Activated CD4-positive, alpha-beta T cell treated with anti-CD3 and anti-CD28 coated beads, Interleukin-2, amount 50 U/mL, for 4 hours (primary cell): ENCODE measurements around the gene KLK13.

ENCODE experiments used
- DNase-seq, 2 experiments: peaks; one replicate each; pipeline ENCODE4 v3.0.0-alpha.2; 2020

The KLK13 gene, protein sequence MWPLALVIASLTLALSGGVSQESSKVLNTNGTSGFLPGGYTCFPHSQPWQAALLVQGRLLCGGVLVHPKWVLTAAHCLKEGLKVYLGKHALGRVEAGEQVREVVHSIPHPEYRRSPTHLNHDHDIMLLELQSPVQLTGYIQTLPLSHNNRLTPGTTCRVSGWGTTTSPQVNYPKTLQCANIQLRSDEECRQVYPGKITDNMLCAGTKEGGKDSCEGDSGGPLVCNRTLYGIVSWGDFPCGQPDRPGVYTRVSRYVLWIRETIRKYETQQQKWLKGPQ

GRCh38 chr19:51064534-51065220 is at the start of gene KLK13:
Gene KLK13, minus strand, starts transcription at chr19:51065092. Its CDS starts 25 bp downstream, at chr19:51065067.
- no peak for DNase-seq

DNA sequence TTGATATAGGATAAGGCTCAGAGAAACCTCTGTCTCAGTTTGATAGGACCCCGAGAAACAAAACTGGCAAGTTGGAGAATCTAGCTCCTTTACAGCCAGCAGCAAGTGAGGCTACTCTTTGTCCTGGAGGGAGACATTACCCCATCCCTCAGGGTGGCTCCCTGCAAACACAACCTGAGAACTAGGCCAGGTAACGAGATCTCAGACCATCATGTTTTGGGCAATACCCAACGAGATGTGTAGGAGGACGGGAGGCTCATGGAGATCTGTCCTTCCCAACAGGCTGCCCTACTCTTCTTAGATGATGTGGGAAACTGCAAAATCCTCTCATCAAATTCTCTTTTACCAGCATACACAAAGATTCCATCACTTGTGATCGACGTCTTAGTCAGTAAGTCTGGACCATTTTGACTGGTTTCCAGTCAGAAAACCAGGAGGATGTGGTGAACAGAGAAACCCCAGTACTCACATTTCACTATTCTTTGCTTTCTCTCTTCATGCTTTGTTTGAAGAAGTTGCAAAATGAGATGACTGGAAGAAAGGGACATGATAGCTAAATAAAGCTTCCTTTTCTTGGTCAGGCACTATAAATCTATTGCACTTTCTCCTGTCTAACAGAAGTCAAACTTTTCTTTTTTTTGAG is 49.3 kb upstream of the KLK13 start:
- no peak for DNase-seq

GRCh38 chr19:51111606-51112005 is 46.7 kb upstream of the KLK13 start:
- no peak for DNase-seq

DNA sequence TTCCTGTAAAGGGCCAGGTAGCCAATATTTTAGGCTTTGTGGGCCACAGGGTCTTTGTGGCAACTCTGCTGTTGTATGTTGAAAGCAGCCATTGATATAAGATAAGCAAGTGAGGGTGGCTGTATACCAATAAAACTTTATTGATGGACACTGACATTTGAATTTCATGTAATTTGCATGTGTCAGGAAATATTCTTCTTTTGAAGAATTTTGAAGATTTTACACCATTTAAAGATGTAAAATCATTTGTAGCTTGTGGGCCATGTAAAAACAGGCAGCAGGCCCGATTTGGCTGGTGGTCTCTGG is 45.7 kb upstream of the KLK13 start:
- DNase-seq, result no peak

- DNase-seq, result no peak
These were observed 43.9 kb upstream of the KLK13 start for GRCh38 chr19:51108805-51109146.

GRCh38 chr19:51108066-51108804 is 43.3 kb upstream of the KLK13 start, which contains the start of gene CTU1:
Gene CTU1, minus strand, starts transcription at chr19:51108409. Its CDS starts 3,840 bp downstream, at chr19:51104569.
- peak; percentile 98 for DNase-seq

GRCh38 chr19:51107406-51108065 is 42.6 kb upstream of the KLK13 start:
- peak in 1 of 2 experiments; percentile 30 for DNase-seq

- DNase-seq, result no peak
These were observed 39.0 kb upstream of the KLK13 start for GRCh38 chr19:51103926-51104341.

DNA sequence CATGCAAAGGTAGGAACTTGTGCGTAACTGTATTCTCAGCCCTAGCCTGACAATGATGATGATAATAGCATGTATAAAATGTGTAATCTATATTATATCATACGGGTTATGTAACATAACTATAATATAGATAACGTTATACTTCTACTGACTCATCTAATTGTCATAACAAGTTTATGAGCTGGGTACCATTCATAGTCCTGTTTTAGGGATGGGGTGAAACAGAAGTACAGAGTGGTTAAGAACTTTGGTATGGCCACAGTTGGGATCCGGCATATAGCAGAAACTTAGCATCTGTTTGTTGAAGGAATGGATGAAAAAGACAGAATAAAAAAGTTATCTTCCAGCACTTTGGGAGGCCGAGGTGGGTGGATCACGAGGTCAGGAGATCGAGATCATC is 38.1 kb upstream of the KLK13 start:
- DNase-seq, result no peak

- DNase-seq, result no peak
These were observed 36.4 kb upstream of the KLK13 start for GRCh38 chr19:51101171-51101865.

DNA sequence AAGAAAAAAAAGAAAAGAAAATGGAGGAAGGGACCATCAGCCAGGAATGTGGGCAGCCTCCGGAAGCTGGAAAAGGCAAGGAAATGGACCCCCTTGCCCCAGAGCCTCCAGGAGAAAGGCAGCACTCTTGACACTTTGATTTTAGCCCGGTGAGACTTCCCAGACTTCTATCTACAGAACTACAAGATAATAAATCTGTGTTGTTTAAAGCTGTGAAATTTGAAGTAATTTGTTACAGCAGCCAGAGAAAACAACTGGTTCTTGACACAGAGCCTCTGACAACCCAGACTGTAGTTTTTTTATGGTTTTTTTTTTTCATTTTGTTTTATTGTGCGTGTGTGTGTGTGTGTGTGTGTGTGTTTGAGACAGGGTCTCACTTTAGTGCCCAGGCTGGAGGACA is 35.7 kb upstream of the KLK13 start:
- no peak for DNase-seq

- DNase-seq, result no peak
These were observed 34.1 kb upstream of the KLK13 start for GRCh38 chr19:51099047-51099382.

DNA sequence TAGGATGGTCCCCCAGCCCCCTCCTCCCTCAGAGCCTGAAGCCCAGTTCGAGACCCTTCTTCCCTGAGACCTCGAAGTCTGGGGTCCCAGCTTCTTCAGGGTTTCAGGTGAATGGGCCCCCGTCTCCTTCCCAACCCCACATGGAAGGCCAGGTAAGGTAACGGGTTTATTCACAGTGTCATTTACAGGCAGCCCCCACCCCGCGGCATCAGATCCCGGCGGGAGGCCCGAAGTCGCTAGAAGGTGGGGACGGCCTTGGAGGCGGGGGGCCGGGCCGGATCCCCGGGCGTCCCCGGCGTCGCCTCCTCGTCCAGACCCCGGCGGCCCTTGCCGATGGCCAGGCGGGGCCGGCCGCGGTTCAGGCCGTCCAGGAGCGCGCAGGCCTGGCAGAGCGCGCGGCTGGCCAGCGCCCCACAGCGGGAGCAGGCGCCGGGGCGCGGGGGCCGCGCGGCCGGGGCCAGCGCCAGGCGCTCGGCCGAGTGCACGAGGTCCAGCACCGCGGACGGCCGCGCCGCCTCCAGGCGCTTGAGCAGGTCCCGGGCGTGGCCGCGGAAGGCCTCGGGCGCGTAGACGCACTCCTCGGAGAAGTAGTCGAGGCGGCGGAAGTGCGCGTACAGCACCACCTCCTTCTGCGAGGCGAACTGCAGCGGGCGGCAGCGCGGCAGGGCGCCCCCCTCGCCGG is 33.6 kb upstream of the KLK13 start:
- DNase-seq, result peak; percentile 20 to 23

DNA sequence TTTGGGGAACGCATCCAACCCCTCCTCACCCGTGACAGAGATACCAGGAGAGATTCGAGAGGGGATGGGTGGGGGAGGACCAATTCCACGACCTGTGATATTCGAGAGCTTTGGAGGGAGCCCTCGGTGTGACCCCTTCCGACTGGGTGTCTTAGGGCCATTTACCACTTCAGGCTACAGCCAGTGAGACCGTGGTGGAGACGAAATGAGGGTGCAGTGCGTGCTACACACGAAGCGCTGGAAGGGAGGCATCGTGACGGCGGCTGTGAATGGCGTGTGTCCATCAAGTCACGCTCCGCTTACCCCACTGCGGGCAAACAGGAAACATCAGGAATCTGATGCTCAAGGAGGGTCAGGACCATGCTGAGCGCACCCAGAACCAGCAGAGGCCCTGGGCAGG is 32.9 kb upstream of the KLK13 start:
- DNase-seq, result no peak

DNA sequence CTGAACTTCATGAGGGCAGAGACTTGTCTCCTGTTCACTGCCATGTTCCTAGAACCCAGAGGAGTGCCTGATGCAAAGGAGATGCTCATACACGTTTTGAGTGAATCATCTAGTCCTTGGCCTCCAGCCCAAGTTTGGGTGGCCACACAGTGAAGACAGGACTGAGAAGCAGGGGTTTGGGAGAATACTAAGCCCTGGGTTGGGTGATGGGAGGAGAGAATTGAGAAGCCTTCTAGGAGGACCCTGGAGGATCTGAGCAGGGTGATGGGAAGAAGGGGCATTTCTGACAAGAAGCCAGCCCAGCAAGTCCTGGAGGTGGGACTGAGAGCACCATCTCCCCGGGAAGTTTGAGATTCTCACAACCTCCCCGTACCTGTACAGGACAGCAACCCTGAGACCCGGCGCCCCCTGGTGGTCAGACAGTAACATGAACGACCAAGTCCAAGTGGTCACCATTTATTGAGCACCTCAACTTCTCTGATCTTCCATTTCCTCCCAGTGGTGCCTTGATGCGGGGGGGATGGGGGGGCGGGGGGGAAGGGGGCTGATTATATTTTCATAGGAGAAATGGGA is 32.4 kb upstream of the KLK13 start:
- peak; percentile 64 to 67 for DNase-seq

GRCh38 chr19:51096473-51097165 is 31.7 kb upstream of the KLK13 start:
- no peak for DNase-seq

DNA sequence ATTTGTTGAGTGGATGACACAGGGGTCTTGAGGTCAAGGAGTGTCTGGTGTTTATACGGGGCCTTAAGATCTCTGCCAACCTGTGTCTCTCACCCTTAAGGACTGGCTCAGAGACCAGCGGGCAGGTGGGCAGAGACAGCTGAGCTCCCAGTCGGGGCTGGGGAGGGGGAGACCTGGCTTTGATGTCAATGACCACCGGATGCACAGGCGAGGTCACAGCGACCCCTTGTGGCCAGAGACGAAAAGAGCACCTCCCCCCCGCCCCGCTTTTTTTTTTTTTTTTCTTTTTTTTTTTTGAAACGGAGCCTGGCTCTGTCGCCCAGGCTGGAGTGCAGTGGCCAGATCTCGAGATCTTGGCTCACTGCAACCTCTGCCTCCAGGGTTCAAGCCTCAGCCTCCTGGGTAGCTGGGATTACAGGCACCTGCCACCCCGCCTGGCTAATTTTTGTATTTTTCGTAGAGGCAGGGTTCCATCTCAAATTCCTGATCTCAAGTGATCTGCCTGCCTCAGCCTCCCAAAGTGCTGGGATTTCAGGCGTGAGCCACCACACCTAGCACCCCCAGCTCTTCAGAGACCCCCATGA is 29.9 kb upstream of the KLK13 start:
- DNase-seq, result peak in 1 of 2 experiments; percentile 13

GRCh38 chr19:51093510-51094345 is 28.8 kb upstream of the KLK13 start:
- no peak for DNase-seq

DNA sequence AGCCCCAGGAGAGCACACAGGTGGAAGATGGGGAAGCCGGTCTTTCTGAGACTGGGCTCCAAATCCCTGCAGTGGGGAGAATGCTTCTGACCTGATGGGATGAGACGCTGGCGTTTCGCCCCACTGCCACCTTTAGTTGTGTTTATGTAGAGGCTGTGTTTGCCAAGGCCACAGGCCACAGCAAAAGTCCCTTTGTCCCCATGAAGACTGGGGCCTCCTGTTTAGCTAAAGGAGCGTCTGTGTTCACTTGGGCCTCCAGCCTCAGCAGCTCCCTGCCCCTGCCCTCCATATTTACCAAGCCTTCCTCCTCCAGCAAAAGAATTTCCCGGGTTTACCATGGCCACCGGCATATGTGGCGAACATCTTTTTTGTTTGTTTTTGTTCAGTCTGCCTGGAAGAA is 28.2 kb upstream of the KLK13 start:
- no peak for DNase-seq
